DMS153 (cell line): Measurements from ENCODE around the gene HOXD12.

Source experiments
- DNase-seq: peaks from one replicate; lab custom pipeline; 2025; lab: John Stamatoyannopoulos, UW

The HOXD12 gene

GRCh38 chr2:176130957-176131847 is 31.6 kb downstream of the HOXD12 start:
- no peak for DNase-seq

- DNase-seq = no peak
These were observed 32.2 kb downstream of the HOXD12 start for GRCh38 chr2:176131848-176132158.

GRCh38 chr2:176132205-176133171 is 32.9 kb downstream of the HOXD12 start:
- no peak for DNase-seq

- no peak for DNase-seq
These were observed 33.8 kb downstream of the HOXD12 start for GRCh38 chr2:176133389-176133788.

GRCh38 chr2:176134035-176134434 is 34.4 kb downstream of the HOXD12 start:
- DNase-seq = no peak

- DNase-seq = no peak
These were observed 35.4 kb downstream of the HOXD12 start for GRCh38 chr2:176135035-176135440.

GRCh38 chr2:176136374-176137251 is 37.0 kb downstream of the HOXD12 start:
- DNase-seq = no peak

GRCh38 chr2:176137252-176137580 is 37.6 kb downstream of the HOXD12 start:
- no peak for DNase-seq

- DNase-seq = no peak
These were observed 38.3 kb downstream of the HOXD12 start for GRCh38 chr2:176137906-176138305.

- DNase-seq = no peak
These were observed 38.9 kb downstream of the HOXD12 start for GRCh38 chr2:176138526-176138922.

GRCh38 chr2:176138923-176139660 is 39.5 kb downstream of the HOXD12 start:
- no peak for DNase-seq

GRCh38 chr2:176139661-176140512 is 40.3 kb downstream of the HOXD12 start:
- DNase-seq = no peak

GRCh38 chr2:176140513-176141317 is 41.1 kb downstream of the HOXD12 start:
- DNase-seq = peak; percentile 89

GRCh38 chr2:176142281-176142680 is 42.7 kb downstream of the HOXD12 start:
- no peak for DNase-seq

- no peak for DNase-seq
These were observed 45.7 kb downstream of the HOXD12 start for GRCh38 chr2:176145085-176145969.

- no peak for DNase-seq
These were observed 46.5 kb downstream of the HOXD12 start for GRCh38 chr2:176146101-176146500.

GRCh38 chr2:176146645-176147044 is 47.0 kb downstream of the HOXD12 start:
- DNase-seq = no peak

- no peak for DNase-seq
These were observed 47.7 kb downstream of the HOXD12 start for GRCh38 chr2:176147210-176147799.
